Tibial nerve (tissue), 4 donors: ENCODE data around the gene MYLK2. TPM values are rescaled to one million over a fixed set of nuclear protein-coding genes. Genes with fewer than 3 reads are reported as not detected.

Experiments
- DNase-seq, 2 donors: peaks; one replicate each; pipeline ENCODE4 v3.0.0-alpha.2; 2019; ENCODE audit warnings: low spot score in 2 of 2
- H3K27ac ChIP-seq, 4 donors: fragments of 200-600 bp; sonication (generic) in 3 of 4; one replicate each; pipeline ENCODE4 v1.5.1; 2017 to 2019; ENCODE audit warnings: mild to moderate bottlenecking in 1 of 4
- H3K27me3 ChIP-seq, 2 donors: fragments of 200-600 bp; sonication (generic) in 1 of 2; one replicate each; pipeline versions ENCODE4 v1.5.1 to v1.6.0; 2017 to 2019
- H3K36me3 ChIP-seq, 3 donors: fragments of 200-600 bp; sonication (generic); one replicate each; pipeline ENCODE4 v1.5.1; 2018 to 2019
- H3K4me1 ChIP-seq, 4 donors: fragments of 200-600 bp; sonication (generic) in 3 of 4; one replicate each; pipeline ENCODE4 v1.5.1; 2017 to 2019
- H3K4me3 ChIP-seq, 4 donors: fragments of 200-600 bp; sonication (generic) in 3 of 4; one replicate each; pipeline ENCODE4 v1.5.1; 2017 to 2019; ENCODE audit warnings: mild to moderate bottlenecking in 1 of 4, moderate library complexity in 1 of 4
- H3K9me3 ChIP-seq, 4 donors: fragments of 200-600 bp; sonication (generic) in 3 of 4; one replicate each; pipeline ENCODE4 v1.5.1; 2017 to 2019
- CTCF ChIP-seq, 5 experiments: fragments of 200-600 bp in 3 of 5; fragments of 450-650 bp in 2 of 5; sonication (generic) in 3 of 5; IDR thresholded peaks; one replicate each; pipeline ENCODE4 v1.5.1; 2016 to 2019; ENCODE audit warnings: antibody characterized with exemption in 5 of 5, mild to moderate bottlenecking in 3 of 5, moderate library complexity in 2 of 5
- EP300 ChIP-seq, 2 donors: sonication (generic); formaldehyde crosslinking; IDR thresholded peaks; one replicate each; pipeline ENCODE4 v1.6.1; 2017; ENCODE audit warnings: antibody characterized with exemption in 2 of 2, mild to moderate bottlenecking in 1 of 2
- POLR2A ChIP-seq, 2 donors: fragments of 450-650 bp; IDR thresholded peaks; one replicate each; pipeline ENCODE4 v1.6.1; 2017; ENCODE audit warnings: antibody characterized with exemption in 2 of 2, mild to moderate bottlenecking in 2 of 2, moderate library complexity in 2 of 2
- WGBS, 2 donors: methylation state at CpG; one replicate each; pipeline ENCODE4 v1.1.5; 2018; 5-methylcytosine and 5-hydroxymethylcytosine counted together
- small RNA-seq: library from RNA; depleted of rRNA; stranded (forward); fragments of <200 nt; gene quantifications from one replicate; pipeline ENCODE3, GENCODE V24; 2016
- total RNA-seq, 4 donors: library from RNA; depleted of rRNA; stranded (reverse); fragments of >200 nt; gene quantifications; one replicate each; pipeline ENCODE4 v1.1.0, GENCODE V29; 2016

MYLK2 gene
- total RNA-seq, 4 donors from 2014 or later = 0.66 to 1.3 TPM; not detected in 2

- H3K36me3 ChIP-seq = peaks cover 0 to 9% (median 0%) of the 10 kb centered on the region in 3 donors
- no peak for TF ChIP-seq EP300 (IDR thresholded peaks at IDR 0.05)
- TF ChIP-seq POLR2A (IDR thresholded peaks at IDR 0.05) = no peak
- no peak for TF ChIP-seq CTCF (IDR thresholded peaks at IDR 0.05)
- no peak for DNase-seq
- H3K9me3 ChIP-seq = peaks cover 0 to 11% (median 0%) of the 10 kb centered on the region in 4 donors
- peaks cover 0 to 10% (median 0%) of the 10 kb centered on the region in 4 donors for H3K4me1 ChIP-seq
- no peaks in the 10 kb centered on the region for H3K27me3 ChIP-seq
- H3K4me3 ChIP-seq = no peak overlapping the region
- no peak overlapping the region for H3K27ac ChIP-seq
These were observed 58.5 kb downstream of the MYLK2 start for GRCh38 chr20:31877684-31878083.

- peak; percentile 88 to 94 for DNase-seq
- Histone ChIP-seq H3K4me1 (peaks cover 0 to 10% (median 0%) of the 10 kb centered on the region in 4 donors), H3K9me3 (peaks cover 0 to 11% (median 0%) of the 10 kb centered on the region in 4 donors)
These were observed 60.2 kb downstream of the MYLK2 start for GRCh38 chr20:31879143-31879987.

GRCh38 chr20:31881945-31882344 is 62.8 kb downstream of the MYLK2 start:
- TF ChIP-seq POLR2A (IDR thresholded peaks at IDR 0.05) (no peak), EP300 (IDR thresholded peaks at IDR 0.05) (no peak), CTCF (IDR thresholded peaks at IDR 0.05) (no peak)
- peaks cover 0 to 4% (median 0%) of the 10 kb centered on the region in 3 donors for H3K36me3 ChIP-seq
- 47 to 51% methylated on average over 5 of the region's 5 CpGs for WGBS, 2 donors

More at GRCh38 chr20:31879143-31879987, 60.2 kb downstream of the MYLK2 start:
- whole genome bisulfite sequencing, 2 donors = 7 to 12% methylated on average over 25 to 45 of the region's 45 CpGs
- H3K27ac ChIP-seq = peak overlapping the region; percentile 58 to 92 (median 77)
- no peaks in the 10 kb centered on the region for H3K27me3 ChIP-seq
- peaks cover 0 to 9% (median 0%) of the 10 kb centered on the region in 3 donors for H3K36me3 ChIP-seq
- peak overlapping the region; percentile 33 to 64 (median 46) for H3K4me3 ChIP-seq
- TF ChIP-seq EP300 (IDR thresholded peaks at IDR 0.05) = peak in 1 of 2 donors; percentile 76
- peak in 2 of 5 experiments; percentile 32 to 46 for TF ChIP-seq CTCF (IDR thresholded peaks at IDR 0.05)
- peak; percentile 32 to 61 for TF ChIP-seq POLR2A (IDR thresholded peaks at IDR 0.05)

GRCh38 chr20:31883829-31884228 is 64.7 kb downstream of the MYLK2 start:
- H3K4me3 ChIP-seq = no peak overlapping the region
- TF ChIP-seq POLR2A (IDR thresholded peaks at IDR 0.05) (no peak), CTCF (IDR thresholded peaks at IDR 0.05) (no peak), EP300 (IDR thresholded peaks at IDR 0.05) (no peak)
- no peaks in the 10 kb centered on the region for H3K9me3 ChIP-seq
- H3K4me1 ChIP-seq = peaks cover 0 to 10% (median 0%) of the 10 kb centered on the region in 4 donors
- DNase-seq = no peak
- H3K27ac ChIP-seq = no peak overlapping the region
- H3K36me3 ChIP-seq = no peaks in the 10 kb centered on the region
- H3K27me3 ChIP-seq = no peaks in the 10 kb centered on the region

More at GRCh38 chr20:31881945-31882344, 62.8 kb downstream of the MYLK2 start:
- DNase-seq = no peak
- Histone ChIP-seq H3K9me3 (peaks cover 0 to 11% (median 0%) of the 10 kb centered on the region in 4 donors), H3K27ac (no peak overlapping the region), H3K4me1 (peaks cover 0 to 10% (median 0%) of the 10 kb centered on the region in 4 donors), H3K27me3 (no peaks in the 10 kb centered on the region), H3K4me3 (no peak overlapping the region)

Small RNA genes lying within 50 kb of the gene (small RNA-seq; reads per million reads assigned to genes)
- gene AL160175.1 = not detected

Other genes with a start within 250 kb of the MYLK2 start
- gene ID1, start 214.1 kb upstream of the MYLK2 start, total RNA-seq = 100 to 1,000 TPM; 524 to 962 (median 571) TPM
- 1 to 10 TPM in 3 of 4 donors, not detected in 1; 1.6 to 8.2 (median 4.2) TPM for gene COX4I2, start 181.4 kb upstream of the MYLK2 start, total RNA-seq
- gene BCL2L1, start 96.5 kb upstream of the MYLK2 start, total RNA-seq = 100 to 1,000 TPM; 105 to 138 (median 119) TPM
- 1 to 10 TPM in 1 of 4 donors, under 1 TPM in 3; 0.21 to 2.7 (median 0.40) TPM for gene TPX2, start 80.1 kb upstream of the MYLK2 start, total RNA-seq
- gene FOXS1, start 26.2 kb downstream of the MYLK2 start, total RNA-seq = 10 to 100 TPM in 1 of 4 donors, 1 to 10 TPM in 3; 3.0 to 11.8 (median 8.0) TPM
- gene DUSP15, start 51.2 kb downstream of the MYLK2 start, total RNA-seq = 10 to 100 TPM; 31.8 to 61.3 (median 44.6) TPM
- gene TTLL9, start 51.3 kb downstream of the MYLK2 start, total RNA-seq = 1 to 10 TPM; 2.8 to 3.7 (median 3.1) TPM
- 10 to 100 TPM in 3 of 4 donors, 1 to 10 TPM in 1; 9.6 to 15.7 (median 11.0) TPM for gene PDRG1, start 132.7 kb downstream of the MYLK2 start, total RNA-seq
- not detected for gene XKR7, start 148.8 kb downstream of the MYLK2 start, total RNA-seq
- gene CCM2L, start 191.1 kb downstream of the MYLK2 start, total RNA-seq = 10 to 100 TPM in 3 of 4 donors, 1 to 10 TPM in 1; 5.4 to 14.2 (median 13.6) TPM
- 10 to 100 TPM; 10.5 to 47.4 (median 13.7) TPM for gene HCK, start 232.9 kb downstream of the MYLK2 start, total RNA-seq